Activated T-cell treated with anti-CD3 and anti-CD28 coated beads for 48 hours (primary cell): ENCODE measurements around the gene AUTS2.
"Not testable (repeated sequence)": the region's sequence is repeated elsewhere in the genome, so short reads cannot be mapped to it uniquely, and the experiment has no call there.

Experiments used
- DNase-seq: peaks from one replicate; pipeline ENCODE4 v3.0.0-alpha.2; 2020; ENCODE audit warnings: low read depth

AUTS2 gene

GRCh38 chr7:69761290-69761922 lies 163.1 kb downstream of the AUTS2 start:
- no peak for DNase-seq

GRCh38 chr7:69762821-69763352 lies 164.6 kb downstream of the AUTS2 start:
- DNase-seq: no peak

- no peak for DNase-seq
Measured at GRCh38 chr7:69763513-69763912, 165.2 kb downstream of the AUTS2 start.

GRCh38 chr7:69764147-69764546 lies 165.9 kb downstream of the AUTS2 start:
- DNase-seq: no peak

GRCh38 chr7:69764681-69765080 lies 166.4 kb downstream of the AUTS2 start:
- no peak for DNase-seq

- no peak for DNase-seq
Measured at GRCh38 chr7:69765879-69766278, 167.6 kb downstream of the AUTS2 start.

GRCh38 chr7:69768986-69769595 lies 170.8 kb downstream of the AUTS2 start:
- DNase-seq: no peak

GRCh38 chr7:69769826-69770225 lies 171.6 kb downstream of the AUTS2 start:
- no peak for DNase-seq

GRCh38 chr7:69770613-69771012 lies 172.3 kb downstream of the AUTS2 start:
- DNase-seq: no peak

GRCh38 chr7:69772718-69773436 lies 174.6 kb downstream of the AUTS2 start:
- no peak for DNase-seq

- no peak for DNase-seq
Measured at GRCh38 chr7:69773535-69774225, 175.4 kb downstream of the AUTS2 start.

- no peak for DNase-seq
Measured at GRCh38 chr7:69775231-69775771, 177.0 kb downstream of the AUTS2 start.

- no peak for DNase-seq
Measured at GRCh38 chr7:69776611-69777010, 178.3 kb downstream of the AUTS2 start.

- DNase-seq: no peak
Measured at GRCh38 chr7:69778138-69778537, 179.9 kb downstream of the AUTS2 start.

- DNase-seq: no peak
Measured at GRCh38 chr7:69780379-69780778, 182.1 kb downstream of the AUTS2 start.

GRCh38 chr7:69781412-69781846 lies 183.2 kb downstream of the AUTS2 start:
- no peak for DNase-seq

- DNase-seq: no peak
Measured at GRCh38 chr7:69782917-69783684, 184.8 kb downstream of the AUTS2 start.

- not testable (repeated sequence) for DNase-seq
Measured at GRCh38 chr7:69786130-69786529, 187.9 kb downstream of the AUTS2 start.

GRCh38 chr7:69786730-69787395 lies 188.6 kb downstream of the AUTS2 start:
- no peak for DNase-seq

GRCh38 chr7:69787736-69788431 lies 189.6 kb downstream of the AUTS2 start:
- no peak for DNase-seq
